Measurements from ENCODE around the gene SLC5A11.

GRCh38 chr16:24929409-24929808, 83.6 kb downstream of the SLC5A11 start:
- TF ChIP-seq CTCF (optimal IDR thresholded peaks at IDR 0.05 in 1 of 3, IDR thresholded peaks at IDR 0.05 in 1 of 3, conservative IDR thresholded peaks at IDR 0.05 in 1 of 3; ENCODE audit: extremely low read depth in 1 of 3, insufficient read depth in 2 of 3, low read length in 3 of 3): no peak
- no peak for TF ChIP-seq EZH2 (IDR thresholded peaks at IDR 0.05; ENCODE audit: low read length)

All from keratinocyte (primary cell).